NCI-H1092 (cell line): ENCODE results near the gene DEXI.
"Not testable (repeated sequence)": the region's sequence is repeated elsewhere in the genome, so short reads cannot be mapped to it uniquely, and the experiment has no call there.

Experiments
- DNase-seq: peaks from one replicate; lab custom pipeline; 2025; lab: John Stamatoyannopoulos, UW

DEXI gene

DNA sequence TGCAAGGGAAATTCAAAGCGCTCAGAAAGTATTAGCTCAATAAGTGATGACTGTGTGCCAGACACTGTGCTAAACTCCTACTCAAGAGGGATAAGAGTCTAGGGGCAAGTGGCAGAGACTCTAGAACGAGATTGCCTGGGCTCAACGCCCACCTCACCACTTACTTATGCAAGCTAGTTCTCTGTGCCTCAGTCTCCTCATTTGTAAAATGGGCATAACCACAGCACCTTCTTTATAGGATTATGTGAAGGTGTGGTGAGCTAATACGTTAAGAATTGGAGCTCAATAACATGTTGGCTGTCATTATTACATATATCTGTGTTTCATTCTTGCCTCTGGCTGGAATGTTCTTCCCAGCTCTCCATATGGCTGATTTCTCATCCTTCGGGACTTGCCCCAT is 15.4 kb downstream of the DEXI start:
- no peak for DNase-seq

DNA sequence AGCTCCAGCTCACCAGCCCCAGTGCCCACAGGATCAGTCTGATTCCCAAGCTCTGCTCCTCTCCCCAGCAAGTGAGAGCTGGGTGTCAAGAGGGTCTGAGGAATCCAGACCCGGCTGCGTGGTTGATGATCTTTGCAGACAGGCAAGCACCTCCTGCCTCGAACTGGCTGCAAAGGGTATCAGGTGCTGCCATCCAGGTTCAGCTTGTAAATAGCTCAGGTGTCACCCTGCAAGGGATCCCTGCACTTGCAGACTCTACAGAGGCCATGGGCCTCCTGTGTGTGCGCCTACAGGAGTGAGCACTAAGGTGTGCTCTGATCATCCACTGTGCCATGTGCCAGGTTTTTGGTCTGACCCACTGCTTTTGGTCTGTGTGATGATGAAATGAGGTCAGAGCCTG is 16.2 kb downstream of the DEXI start:
- no peak for DNase-seq

DNA sequence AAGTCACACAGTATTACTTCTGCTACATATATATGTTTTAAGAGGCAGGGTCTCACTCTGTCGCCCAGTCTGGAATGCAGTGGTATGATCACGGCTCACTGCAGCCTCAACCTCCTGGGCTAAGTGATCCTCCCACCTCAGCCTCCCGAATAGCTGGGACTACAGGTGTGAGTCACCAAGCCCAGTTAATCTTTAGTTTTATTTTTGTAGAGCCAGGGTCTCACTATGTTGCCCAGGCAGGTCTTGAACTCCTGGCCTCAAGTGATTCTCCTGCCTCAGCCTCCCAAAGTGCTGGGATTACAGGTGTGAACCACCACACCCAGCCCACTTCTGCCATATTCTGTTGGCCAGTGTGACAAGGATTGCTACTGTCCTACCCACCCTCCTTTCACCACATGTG is 17.0 kb downstream of the DEXI start:
- not testable (repeated sequence) for DNase-seq

DNA sequence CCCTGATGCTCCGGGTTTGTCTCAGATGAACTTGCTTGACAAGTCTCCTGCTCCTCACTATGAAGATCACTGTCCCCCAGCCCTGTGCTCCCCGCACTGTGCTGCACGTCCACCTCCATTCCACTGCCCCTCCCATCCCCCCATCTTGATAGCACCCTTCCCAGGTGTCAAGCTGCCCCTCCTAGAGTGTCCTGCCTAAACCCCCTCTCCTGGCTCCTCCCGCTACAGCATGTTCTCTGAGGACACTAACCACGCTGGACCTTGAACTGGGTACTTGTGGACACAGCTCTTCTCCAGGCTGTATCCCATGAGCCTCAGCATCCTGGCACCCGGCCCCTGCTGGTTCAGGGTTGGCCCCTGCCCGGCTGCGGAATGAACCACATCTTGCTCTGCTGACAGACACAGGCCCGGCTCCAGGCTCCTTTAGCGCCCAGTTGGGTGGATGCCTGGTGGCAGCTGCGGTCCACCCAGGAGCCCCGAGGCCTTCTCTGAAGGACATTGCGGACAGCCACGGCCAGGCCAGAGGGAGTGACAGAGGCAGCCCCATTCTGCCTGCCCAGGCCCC is 18.5 kb downstream of the DEXI start:
- no peak for DNase-seq

DNA sequence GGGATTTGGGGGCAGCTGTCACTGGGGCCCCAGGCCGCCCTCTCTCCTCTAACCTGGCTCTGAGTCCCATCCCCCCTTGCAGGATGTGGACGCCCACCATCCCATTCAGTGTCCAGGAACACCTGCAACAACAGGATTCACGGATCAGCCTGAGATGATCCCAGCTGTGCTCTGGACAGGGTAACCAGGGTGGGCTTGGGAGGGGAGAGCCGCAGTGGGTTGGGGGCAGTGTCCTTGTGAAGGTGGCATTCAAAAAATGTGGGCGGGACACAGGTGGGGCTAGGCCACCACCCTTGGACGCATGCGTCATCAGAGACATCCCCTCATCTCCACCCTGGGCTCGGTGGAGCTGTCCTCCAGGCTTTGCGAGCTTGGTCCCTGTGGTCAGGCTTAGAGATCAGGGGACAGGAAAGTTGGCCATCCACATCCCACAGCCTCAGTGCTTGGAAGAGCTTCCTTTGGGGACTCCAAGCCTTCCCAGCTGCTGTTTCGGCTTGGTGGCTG is 19.1 kb downstream of the DEXI start:
- DNase-seq = no peak

DNA sequence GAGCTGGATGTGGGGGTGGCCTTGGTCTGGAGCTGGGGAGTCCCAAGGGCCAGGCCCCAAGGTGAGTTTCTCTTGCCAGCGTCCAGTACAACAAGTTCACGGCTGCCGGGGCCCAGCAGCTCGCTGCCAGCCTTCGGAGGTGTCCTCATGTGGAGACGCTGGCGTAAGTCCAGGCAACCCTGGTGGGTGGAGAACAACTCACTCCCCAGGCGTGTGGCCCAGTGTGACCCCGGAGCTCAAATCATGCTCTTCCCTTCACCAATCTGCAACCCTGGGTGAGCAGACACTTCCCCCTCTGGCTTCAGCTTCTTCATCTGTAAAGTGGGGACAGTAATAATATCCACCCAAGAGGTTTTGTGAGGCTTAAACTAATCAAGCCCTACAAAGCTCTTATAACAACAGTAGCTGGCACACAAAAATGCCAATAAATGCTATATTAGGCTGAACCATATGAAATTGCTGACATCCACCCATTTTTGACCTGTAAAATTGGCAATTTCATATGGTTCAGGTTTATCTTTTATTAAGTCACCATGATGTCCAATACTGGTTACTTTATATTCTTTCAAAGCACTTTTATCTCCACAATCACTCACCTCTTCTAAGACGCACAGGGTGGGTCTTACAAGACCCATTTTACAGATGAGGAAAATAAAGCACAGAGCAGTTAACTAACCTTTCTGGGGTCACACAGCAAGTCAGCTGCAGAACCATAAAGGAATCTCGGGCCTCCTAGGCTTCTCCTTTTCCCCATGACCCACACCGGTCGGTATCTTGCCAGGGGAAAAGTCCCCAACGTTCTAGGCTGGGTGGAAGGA is 19.7 kb downstream of the DEXI start:
- DNase-seq = peak; percentile 55

DNA sequence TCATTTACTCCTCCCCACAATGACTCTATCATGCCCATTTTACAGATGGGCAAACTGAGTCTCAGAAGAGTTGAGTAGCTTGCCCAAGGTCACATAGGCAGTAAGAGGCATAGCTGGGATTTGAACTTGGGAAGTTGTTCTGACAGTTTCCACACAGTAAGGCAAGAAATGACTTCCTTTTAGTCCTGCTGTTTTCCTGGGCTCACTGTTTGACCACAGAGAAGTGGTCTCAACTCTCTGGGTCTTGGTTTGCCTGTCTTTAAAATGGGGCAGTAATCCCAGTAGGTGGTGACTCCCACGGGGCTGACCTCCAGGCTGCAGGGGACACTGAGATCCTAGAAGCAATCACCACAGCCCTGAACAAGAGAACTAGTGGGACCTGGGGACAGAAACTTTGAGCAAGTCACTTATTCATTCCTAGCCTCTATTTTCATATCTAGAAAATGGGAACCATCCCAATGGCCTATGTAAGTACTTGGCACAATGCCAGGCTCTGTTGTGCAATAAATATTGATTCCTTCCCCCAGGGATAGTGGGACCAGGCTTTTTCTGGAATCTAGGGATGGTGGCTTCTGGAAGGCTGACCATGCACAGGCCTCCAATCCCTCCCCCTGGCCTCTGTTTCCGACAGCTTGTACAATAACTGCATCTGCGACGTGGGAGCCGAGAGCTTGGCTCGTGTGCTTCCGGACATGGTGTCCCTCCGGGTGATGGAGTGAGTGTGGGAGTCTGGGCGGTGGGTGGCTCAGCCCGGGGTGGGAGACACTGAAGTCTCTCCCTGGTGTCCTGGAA is 20.5 kb downstream of the DEXI start:
- DNase-seq = no peak

DNA sequence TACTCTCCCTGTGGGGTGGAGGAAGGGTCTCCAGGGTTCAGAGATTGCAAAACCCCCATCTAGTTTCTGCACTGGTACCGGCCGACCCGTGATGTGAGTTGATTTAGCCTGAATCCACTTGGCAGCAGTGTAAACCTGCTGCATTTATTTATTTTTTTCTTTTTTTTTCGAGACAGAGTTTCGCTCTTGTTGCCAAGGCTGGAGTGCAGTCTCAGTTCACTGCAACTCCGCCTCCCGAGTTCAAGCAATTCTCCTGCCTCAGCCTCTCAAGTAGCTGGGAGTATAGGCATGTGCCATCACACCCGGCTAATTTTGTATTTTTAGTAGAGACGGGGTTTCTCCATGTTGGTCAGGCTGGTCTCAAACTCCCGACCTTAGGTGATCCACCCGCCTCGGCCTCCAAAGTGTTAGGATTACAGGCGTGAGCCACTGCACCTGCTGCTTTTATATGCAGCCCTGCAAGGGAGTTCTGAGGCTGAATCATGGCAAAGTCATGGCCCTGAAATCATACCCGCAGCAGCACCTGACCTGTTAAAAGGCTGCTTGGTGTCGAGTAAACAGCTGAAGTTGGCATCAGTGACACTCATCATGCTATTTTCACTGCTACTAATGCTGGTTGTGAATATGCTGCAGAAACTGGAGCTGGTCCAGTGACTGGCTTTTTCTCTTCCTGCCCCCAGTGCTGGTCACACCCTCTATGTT is 21.4 kb downstream of the DEXI start:
- peak; percentile 43 for DNase-seq

GRCh38 chr16:10919003-10919351 is 23.3 kb downstream of the DEXI start:
- no peak for DNase-seq

DNA sequence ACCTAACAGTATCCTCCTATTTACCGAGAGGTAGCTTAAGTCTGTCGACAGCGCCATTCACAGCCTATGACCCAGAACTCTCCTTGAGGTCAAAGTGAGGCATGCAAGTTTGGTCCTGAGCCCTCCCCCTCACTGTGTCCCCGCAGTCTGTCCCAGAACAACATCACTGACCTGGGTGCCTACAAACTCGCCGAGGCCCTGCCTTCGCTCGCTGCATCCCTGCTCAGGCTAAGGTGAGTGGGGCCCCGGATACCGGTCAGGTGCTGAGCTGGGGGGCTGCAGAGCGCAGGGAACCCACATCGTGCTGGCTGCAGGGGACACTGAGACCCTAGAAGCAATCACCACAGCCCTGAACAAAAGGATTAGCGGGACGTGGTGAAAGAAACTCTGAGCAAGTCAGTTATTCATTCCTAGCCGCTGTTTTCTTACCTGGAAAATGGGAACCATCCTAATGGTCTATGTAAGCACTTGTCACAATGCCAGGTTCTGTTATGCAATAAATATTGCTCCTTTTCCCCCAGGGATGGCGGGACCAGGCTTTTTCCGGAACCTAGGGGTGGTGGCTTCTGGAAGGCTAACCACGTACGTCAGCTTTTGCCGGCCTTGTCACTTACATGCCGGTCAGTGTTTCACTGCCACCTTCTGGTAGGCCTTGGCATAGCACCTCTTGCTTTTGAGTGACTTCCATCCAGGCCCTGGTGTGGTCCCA is 23.8 kb downstream of the DEXI start:
- DNase-seq = peak; percentile 85

GRCh38 chr16:10916534-10916933 is 25.7 kb downstream of the DEXI start:
- no peak for DNase-seq

- no peak for DNase-seq
These were observed 31.0 kb downstream of the DEXI start for GRCh38 chr16:10911267-10911666.

DNA sequence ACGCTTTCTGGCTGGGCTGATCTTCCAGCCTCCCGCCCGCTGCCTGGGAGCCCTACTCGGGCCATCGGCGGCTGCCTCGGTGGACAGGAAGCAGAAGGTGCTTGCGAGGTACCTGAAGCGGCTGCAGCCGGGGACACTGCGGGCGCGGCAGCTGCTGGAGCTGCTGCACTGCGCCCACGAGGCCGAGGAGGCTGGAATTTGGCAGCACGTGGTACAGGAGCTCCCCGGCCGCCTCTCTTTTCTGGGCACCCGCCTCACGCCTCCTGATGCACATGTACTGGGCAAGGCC is 34.6 kb downstream of the DEXI start:
- no peak for DNase-seq

- DNase-seq = peak; percentile 23
These were observed 35.1 kb downstream of the DEXI start for GRCh38 chr16:10906914-10907756.

- no peak for DNase-seq
These were observed 35.8 kb downstream of the DEXI start for GRCh38 chr16:10906482-10906881.

DNA sequence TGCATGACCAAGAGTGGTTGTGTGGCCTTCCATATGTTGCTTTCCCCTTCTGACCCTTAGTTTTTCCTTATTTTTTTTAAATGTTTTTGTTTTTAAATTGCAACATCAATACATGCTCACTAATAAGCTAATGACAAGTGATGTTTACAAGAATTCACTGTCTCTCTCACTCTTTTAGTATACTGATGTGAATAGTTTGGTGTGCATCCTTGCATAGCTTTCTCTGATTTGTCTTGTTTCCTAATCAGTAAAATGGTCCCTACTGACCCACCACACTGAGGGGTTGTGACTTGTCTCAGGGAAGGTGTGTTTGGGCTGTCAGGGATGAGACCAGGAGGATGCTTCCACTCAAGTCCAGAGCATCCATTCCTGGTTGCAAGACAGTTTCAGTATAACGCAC is 39.3 kb downstream of the DEXI start:
- DNase-seq = no peak

- DNase-seq = no peak
These were observed 45.1 kb downstream of the DEXI start for GRCh38 chr16:10897134-10897533.

- DNase-seq = no peak
These were observed 45.5 kb downstream of the DEXI start for GRCh38 chr16:10896723-10897122.

DNA sequence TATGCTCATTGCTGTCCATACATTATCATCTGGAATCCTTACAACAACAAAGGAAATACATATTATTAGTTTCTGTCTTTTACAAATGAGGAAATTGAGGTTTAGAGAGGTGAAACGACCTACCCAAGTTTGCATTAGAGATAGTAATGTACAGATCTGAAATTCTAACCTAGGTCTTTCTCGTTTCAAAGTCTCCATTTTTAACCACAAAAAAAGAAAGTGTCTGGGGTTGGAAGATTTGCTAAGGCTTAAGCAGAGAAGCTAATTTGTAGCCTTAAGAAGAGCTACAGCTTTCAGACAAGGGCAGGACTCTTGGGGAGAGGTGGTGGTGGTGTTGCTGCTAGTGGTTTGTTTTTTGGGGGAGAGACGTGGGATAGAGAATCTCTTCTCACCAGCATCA is 46.1 kb downstream of the DEXI start:
- no peak for DNase-seq

- DNase-seq = no peak
These were observed 47.0 kb downstream of the DEXI start for GRCh38 chr16:10895053-10895946.
